ENCODE measurements around the gene ENPP1.
"Not testable (repeated sequence)": the region's sequence is repeated elsewhere in the genome, so short reads cannot be mapped to it uniquely, and the experiment has no call there.

Gene ENPP1

DNA sequence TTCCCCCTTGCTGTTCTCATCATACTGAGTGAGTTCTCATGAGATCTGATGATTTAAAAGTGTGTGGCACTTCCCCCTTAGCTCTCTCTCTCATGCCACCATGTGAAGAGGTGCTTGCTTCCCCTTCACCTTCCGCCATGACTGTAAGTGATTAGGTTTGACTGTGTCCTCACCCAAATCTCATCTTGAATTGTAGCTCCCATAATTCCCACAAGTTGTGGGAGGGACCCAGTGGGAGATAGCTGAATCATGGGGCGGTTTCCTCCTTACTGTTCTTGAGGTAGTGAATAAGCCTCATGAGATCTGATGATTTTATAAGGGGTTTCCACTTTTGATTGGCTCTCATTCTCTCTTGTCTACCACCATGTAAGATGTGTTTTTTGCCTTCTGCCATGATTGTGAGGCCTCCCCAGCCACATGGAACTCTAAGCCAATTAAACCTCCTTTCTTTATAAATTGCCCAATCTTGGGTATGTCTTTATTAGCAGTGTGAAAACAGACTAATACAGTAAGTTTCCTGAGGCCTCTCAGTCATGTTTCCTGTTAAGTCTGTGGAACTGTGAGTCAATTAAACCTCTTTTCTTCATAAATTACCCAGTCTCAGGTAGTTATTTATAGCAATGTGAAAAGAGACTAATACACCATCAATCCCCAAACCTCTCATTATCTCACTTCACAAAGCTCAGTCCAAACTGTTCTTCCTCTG lies 108.4 kb downstream of the ENPP1 start:
- not testable (repeated sequence) for DNase-seq (ENCODE audit: low spot score)

DNA sequence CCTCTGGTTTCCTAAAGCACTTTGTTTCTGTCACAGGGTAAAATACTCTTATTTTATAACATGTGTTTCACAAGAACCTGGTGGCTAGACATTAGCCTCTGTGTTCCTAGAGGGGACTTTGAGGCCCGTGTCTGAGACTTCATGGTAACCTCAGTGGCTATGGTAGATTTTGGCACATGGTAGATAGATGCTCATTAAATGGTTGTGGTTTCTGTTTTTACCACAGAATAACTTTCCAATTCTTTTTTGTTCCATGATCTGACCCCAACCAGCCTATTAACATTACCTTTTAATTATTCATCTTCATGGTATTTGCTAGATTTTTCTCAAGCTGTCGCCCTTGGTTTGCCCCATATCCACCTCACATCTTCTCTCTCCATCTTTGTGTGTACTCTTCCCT lies 109.0 kb downstream of the ENPP1 start:
- no peak for DNase-seq (ENCODE audit: low spot score)

DNA sequence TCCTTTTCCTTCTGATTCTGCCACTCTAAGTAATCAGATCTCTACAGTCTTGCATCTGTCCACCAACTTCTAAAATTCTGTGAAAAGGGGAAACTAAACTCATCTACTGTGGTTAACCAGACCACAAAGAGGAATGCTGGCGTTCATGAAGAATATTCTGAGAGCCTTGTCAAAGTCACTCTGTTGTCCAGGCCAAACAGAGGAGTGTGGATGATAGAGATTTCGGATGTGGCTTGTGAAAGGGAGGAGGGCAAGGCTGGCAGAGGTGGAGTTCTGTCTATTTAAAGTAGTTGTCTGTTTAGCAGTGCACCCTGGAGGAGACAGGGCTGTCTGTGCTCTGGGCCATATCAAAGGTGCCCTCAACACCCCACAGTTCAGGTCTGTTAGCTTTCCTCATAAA lies 109.5 kb downstream of the ENPP1 start:
- peak; percentile 32 for DNase-seq (ENCODE audit: low spot score)

DNA sequence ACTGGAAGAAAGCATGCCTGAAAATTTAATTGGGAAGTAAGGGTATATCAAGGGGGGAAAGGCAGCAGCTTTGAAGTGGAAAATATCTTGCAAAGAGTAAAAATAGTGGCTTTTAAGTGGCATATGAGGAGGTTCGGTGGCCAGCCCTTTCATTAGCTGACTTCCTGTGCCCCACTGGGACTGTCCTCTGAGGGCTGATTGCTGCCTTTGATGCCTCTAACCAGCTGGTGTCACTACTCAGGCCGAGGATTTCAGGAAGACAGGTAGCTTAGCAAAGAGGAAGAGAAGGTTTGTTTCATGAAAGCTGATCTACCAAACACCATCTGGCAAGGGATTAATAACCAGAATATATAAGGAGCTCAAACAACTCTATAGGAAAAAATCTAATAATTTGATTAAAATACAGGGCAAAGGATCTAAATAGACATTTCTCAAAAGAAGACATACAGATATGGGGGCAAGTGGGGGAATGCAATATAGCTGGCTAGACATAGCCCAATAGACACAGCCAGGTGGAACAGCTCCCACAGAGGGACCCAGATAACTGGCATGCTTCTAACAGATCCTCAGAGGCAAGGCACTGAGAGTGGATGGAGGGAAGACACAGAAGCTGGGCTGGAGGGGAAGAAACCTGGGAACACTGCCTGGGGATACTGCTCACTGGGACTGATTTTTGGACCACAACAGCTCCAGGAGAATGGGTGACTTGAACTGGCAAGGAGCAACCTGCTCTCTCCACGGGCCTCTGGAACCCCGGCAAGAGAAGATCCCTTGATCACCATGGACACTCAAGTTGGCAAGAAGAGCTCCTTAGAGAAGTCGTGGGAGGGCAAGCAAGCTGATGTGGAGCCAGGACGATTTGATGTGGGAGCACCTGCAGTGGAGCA lies 110.2 kb downstream of the ENPP1 start:
- no peak for DNase-seq (ENCODE audit: low spot score)

DNA sequence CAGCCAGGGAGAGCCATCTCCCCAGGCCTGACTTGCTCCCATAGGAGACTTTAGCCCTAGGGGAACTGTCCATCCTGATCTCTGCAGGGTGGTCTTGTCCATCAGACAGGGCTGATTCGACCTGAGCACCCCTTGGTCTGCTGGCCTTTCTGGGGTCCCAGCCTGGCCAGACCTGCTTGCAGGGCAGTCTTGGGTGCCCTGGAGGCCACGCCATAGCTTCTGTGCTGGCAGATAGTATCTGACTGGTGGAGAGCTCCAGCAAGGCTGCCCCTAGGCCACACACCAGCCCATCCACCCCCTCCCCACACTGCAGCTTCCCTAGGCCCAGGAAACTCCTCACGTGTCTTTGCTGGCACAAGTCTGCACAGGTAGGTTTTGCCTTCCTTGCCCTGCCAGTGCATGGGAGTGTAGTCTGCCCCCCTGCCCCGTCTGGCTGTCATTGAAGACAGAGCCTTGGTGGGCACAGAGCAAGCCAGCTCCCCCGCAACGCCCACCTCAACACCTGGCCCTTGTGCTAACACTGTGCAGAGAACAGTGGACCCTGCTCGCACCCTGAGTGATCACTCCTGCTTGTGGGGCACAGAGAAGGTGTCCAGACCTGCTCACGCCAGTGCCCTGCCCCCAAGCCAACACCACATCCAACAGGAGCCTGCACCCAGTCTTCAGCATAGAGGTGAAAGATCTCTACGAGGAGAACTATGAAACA lies 111.0 kb downstream of the ENPP1 start:
- DNase-seq (ENCODE audit: low spot score) = no peak

DNA sequence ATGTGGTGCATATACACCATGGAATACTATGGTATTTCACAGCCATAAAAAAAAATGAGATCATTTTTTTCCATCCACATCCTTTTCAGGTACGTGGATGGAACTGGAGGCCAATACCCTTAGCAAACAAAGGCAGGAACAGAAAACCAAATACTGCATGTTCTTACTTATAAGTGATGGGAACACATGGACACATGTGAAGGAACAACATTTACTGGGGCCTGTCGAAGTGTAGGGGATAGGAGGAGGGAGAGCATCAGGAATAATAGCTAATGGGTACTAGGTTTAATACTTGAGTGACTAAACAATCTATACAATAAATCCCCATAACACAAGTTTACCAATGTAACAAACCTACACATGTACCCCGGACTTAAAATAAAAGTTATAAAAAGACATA lies 112.8 kb downstream of the ENPP1 start:
- no peak for DNase-seq (ENCODE audit: low spot score)

DNA sequence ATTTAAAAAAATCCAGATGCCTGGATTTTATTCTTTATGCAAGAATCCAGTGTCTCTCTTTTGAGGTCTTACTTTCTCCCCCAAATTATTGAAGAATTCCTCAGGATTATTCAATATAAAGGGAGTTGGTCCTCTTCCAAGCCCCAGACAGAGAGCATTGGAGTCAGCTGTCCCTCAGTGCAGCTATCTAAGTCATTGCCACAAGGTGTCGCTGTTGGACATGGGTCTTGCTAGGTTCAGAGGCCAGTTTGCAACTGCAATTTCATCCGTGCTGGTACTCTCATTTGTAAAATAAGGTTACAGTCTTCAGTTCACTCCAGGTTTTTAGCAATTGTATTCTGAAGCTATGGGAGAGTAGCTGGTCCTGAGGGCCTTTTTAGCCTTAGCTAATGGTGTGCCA lies 115.5 kb downstream of the ENPP1 start:
- peak; percentile 87 for DNase-seq (ENCODE audit: low spot score)

DNA sequence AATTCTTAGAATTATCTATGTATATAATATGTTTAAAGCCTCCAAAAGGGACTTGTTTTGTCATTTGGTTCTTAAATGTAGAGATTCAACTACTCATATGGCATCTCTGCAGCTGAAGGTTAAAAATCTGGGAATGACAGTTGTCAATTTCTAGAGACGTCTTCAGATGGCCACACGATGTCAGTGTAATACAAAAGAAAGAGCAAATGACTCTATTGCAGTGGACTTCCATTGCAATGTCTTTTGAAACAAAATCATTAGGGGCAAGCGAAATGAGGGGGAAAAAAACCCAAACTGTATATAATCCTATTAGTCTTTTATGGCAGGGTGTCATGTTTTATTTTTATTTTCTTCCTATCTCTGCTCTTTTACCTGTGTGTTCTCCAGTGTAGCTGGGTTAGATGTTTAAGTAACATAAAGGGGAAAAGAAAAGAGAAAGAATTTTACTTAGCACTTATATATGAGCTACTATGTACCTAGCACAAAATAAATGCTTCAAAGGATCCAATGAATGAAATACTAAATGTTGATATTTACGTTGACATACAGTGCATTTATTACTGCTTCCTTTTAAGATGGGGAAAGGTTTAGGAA lies 117.2 kb downstream of the ENPP1 start:
- DNase-seq (ENCODE audit: low spot score) = peak; percentile 80

DNA sequence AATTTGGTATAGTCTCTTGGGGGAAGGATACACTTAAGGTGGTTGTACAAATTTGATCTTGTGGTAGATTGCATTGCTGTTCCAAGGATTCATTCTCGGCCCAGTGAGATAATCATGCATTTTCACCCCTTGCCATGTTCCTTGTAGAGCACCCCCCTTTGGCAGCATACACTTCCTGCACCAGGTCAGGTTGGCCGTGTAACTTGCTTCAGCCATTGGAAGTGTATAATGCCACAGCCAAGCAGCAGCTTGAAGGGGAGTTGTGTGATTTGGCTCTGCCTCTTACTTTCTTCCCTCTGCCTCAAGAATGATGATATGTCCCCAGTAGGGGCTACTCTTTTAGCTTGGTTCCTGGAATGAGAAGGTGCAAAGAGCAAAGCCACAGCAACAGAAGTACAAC lies 121.4 kb downstream of the ENPP1 start:
- DNase-seq (ENCODE audit: low spot score) = no peak

DNA sequence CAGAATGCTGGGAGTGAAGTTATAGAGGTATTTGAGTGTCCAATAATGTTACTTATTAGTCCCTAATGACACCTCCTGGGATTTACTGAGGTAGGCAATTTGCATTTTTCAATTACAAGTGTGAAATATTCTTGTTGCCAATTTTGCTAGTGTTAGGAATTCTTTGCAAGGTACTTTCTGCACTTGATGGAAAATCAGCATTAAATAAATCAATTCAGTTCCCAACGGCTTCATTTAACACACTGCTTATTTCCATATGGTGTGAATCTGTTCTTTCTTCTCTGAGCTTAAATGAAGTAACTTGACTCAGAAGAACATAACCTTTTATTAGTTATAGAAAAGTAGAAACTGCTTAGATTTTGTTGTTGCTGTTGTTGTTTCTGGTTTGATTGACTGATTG lies 122.2 kb downstream of the ENPP1 start:
- DNase-seq (ENCODE audit: low spot score) = no peak

DNA sequence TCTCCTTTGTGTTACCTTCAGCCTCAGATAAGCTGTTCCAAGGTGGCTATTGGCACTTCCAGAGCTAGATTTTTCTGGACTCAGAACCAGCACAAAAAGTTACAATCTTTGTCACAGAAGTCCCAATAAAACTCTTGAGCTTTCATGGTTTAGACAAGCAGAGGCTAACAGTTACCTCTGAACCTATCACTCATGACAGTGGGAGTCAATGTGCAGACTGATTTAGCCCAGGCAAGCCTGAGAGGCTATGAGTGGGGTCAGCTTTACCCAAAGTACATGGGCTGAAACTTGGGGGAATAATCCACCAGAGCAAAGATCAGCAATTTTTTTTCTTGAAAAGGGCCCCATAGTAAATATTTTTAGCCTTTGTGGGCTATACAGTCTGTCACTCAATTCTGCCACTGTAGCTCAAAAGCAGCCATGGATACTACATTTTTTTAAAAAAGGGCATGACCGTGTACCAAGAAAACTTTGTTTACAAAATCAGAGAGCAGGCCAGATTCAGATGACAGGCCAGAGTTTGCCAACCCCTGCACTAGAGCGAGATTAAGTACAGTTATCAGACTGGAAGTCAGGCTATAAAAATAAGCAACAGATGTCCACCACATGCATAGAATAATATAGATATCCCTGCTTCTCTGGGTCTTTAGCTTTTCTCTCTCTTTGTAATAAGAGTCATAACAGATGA lies 123.4 kb downstream of the ENPP1 start:
- no peak for DNase-seq (ENCODE audit: low spot score)

DNA sequence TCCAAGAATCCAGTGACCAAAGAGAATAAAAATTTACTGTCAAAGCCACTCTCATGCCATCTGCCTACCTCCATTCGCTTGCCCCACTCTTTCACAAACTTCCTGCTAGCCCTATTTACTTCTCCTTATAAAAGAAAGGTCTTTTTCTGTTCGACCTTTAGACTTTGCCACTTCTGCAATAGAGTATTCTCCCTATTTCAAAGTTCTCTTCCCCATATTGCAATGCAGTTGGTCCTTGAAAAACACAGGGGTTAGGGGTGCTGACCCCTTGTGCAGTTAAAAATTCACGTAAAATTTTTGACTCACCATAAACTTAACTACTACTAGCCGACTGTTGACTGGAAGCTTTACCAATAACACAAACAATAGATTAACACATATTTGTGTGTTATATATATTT lies 128.3 kb downstream of the ENPP1 start:
- DNase-seq (ENCODE audit: low spot score) = no peak

DNA sequence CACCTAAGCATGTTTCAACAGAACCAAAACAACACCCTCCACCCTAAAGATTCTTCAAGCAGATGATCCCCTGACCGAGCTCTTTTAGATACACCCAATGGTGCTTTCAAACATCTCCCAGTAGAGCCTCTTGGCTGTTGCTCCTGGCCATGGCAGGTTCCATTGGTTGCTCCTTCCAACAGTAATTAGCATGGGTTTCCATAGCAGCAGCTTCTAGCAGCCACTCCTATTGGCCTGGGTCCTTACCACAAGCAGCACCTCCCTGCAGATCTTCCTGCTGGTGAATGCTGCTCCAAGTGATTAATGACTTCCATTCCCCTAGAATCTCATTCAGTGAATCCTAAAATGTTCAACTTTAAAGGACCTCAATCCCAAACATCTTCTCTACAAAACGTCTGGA lies 129.4 kb downstream of the ENPP1 start:
- no peak for DNase-seq (ENCODE audit: low spot score)

DNA sequence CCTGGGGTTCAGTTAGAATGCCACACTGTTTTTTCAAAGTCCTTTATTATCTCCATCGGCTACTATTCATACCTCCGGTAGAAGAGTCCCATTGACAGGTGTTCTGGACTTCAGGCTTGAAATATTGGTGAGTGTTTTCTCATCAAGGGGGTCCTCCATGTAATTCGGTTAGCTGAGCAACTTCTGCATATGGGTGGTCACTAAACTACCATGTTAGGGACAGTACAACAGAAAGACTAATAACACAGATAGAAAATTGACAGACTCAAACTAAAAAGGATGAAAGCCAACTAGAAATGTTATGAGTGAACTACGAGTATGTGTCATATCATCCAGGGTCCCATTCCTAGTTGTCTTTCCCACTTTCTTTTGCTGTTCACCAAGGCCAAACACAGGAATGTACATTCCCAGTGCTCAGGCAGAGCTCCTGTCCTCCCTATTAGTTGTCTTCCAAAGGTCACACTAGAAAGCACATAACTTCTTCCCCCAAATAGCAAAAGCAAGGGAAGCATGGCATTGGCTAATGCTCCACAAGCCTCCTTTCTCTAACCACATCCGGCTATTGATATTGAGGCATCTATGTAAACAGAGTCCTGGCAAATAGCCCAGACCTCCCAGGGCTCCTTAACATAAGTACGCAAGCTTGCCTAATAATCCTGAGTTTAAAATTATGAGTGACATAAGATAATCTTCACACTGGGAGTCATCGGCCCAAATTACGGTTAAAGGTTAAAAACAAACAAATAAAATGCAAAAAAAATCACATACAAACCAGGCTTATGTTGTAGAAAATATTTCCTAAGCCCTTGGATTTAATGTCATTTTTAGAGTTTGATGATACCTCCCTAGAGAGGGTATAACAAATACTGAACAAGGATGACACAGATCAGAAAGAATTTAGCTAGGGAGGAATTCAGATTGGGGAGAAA lies 130.1 kb downstream of the ENPP1 start:
- DNase-seq (ENCODE audit: low spot score) = no peak
